H9 (cell line): ENCODE measurements around the gene MMD2. TPM values are rescaled to one million over a fixed set of nuclear protein-coding genes. Genes with fewer than 3 reads are reported as not detected.

ENCODE experiments used
- DNase-seq: peaks from one replicate; pipeline ENCODE4 v3.0.0-alpha.2; 2017
- H2AFZ ChIP-seq: one replicate; pipeline ENCODE4 v1.6.1; 2013; ENCODE audit warnings: mild to moderate bottlenecking, low read length, control low read depth, moderate library complexity
- H2AK5ac ChIP-seq: 2 replicates; pipeline ENCODE4 v1.6.1; 2013; ENCODE audit warnings: low read length, control low read depth, mixed read lengths; ENCODE audit not compliant: insufficient read length
- H2BK120ac ChIP-seq: one replicate; pipeline ENCODE4 v1.6.1; 2013; ENCODE audit warnings: low read depth, mild to moderate bottlenecking, low read length, control low read depth, inconsistent platforms; ENCODE audit not compliant: poor library complexity, severe bottlenecking
- H2BK12ac ChIP-seq: 2 replicates; pipeline ENCODE4 v1.6.1; 2013; ENCODE audit warnings: low read length, control low read depth, mixed read lengths, low read depth; ENCODE audit not compliant: insufficient read length
- H2BK15ac ChIP-seq: 2 replicates; pipeline ENCODE4 v1.6.1; 2013; ENCODE audit warnings: low read depth, low read length, control low read depth
- H2BK20ac ChIP-seq: one replicate; pipeline ENCODE4 v1.6.1; 2013; ENCODE audit warnings: low read depth, mild to moderate bottlenecking, low read length, control low read depth, inconsistent platforms; ENCODE audit not compliant: poor library complexity, severe bottlenecking
- H2BK5ac ChIP-seq: 2 replicates; pipeline ENCODE4 v1.6.1; 2013; ENCODE audit warnings: low read length, control low read depth, mixed read lengths; ENCODE audit not compliant: insufficient read length
- H3K14ac ChIP-seq: 2 replicates; pipeline ENCODE4 v1.6.1; 2013; ENCODE audit warnings: low read length, control low read depth; ENCODE audit not compliant: insufficient read depth
- H3K18ac ChIP-seq: 2 replicates; pipeline ENCODE4 v1.6.1; 2013; ENCODE audit warnings: low read depth, mild to moderate bottlenecking, mixed read lengths, low read length, control low read depth; ENCODE audit not compliant: insufficient read length
- H3K23ac ChIP-seq: 2 replicates; pipeline ENCODE4 v1.6.1; 2013; ENCODE audit warnings: low read length, control low read depth, mixed read lengths, low read depth; ENCODE audit not compliant: insufficient read length
- H3K23me2 ChIP-seq: 2 replicates; pipeline ENCODE4 v1.6.1; 2013; ENCODE audit warnings: low read depth, mild to moderate bottlenecking, mixed read lengths, low read length, control low read depth; ENCODE audit not compliant: insufficient read length, poor library complexity, severe bottlenecking
- H3K27ac ChIP-seq: 2 replicates; pipeline ENCODE4 v1.5.1; 2013; ENCODE audit warnings: low read length, control low read depth, mixed read lengths, low read depth; ENCODE audit not compliant: insufficient read length
- H3K27me3 ChIP-seq: 2 replicates; pipeline ENCODE4 v1.6.1; 2013; ENCODE audit warnings: low read length, control low read depth, inconsistent platforms; ENCODE audit not compliant: insufficient read depth
- H3K4ac ChIP-seq: 2 replicates; pipeline ENCODE4 v1.6.1; 2013; ENCODE audit warnings: low read depth, mild to moderate bottlenecking, control low read depth, inconsistent platforms, low read length, moderate library complexity
- H3K4me1 ChIP-seq: 2 replicates; pipeline ENCODE4 v1.6.1; 2013; ENCODE audit warnings: low read length, control low read depth, inconsistent platforms; ENCODE audit not compliant: insufficient read depth
- H3K4me2 ChIP-seq: 2 replicates; pipeline ENCODE4 v1.6.1; 2013; ENCODE audit warnings: low read length, control low read depth, mixed read lengths; ENCODE audit not compliant: insufficient read length, insufficient read depth
- H3K56ac ChIP-seq: 2 replicates; pipeline ENCODE4 v1.6.1; 2013; ENCODE audit warnings: low read depth, mild to moderate bottlenecking, mixed read lengths, low read length, control low read depth; ENCODE audit not compliant: insufficient read length
- H3K79me1 ChIP-seq: 2 replicates; pipeline ENCODE4 v1.6.1; 2013; ENCODE audit warnings: low read depth, mild to moderate bottlenecking, moderate library complexity, low read length, control low read depth, inconsistent platforms; ENCODE audit not compliant: insufficient read depth, poor library complexity, severe bottlenecking
- H3K79me2 ChIP-seq: 2 replicates; pipeline ENCODE4 v1.6.1; 2013; ENCODE audit warnings: low read length, control low read depth, inconsistent platforms; ENCODE audit not compliant: insufficient read depth
- H3K9ac ChIP-seq: 2 replicates; pipeline ENCODE4 v1.6.1; 2013; ENCODE audit warnings: low read length, control low read depth, mixed read lengths; ENCODE audit not compliant: insufficient read length; ENCODE audit errors: extremely low read depth
- H3K9me3 ChIP-seq: one replicate; pipeline ENCODE4 v1.6.1; 2013; ENCODE audit warnings: low read depth, low read length, inconsistent platforms; ENCODE audit not compliant: control insufficient read depth
- H3T11ph ChIP-seq: one replicate; pipeline ENCODE4 v1.6.1; 2013; ENCODE audit warnings: mild to moderate bottlenecking, low read length, control low read depth, inconsistent platforms
- H4K20me1 ChIP-seq: one replicate; pipeline ENCODE4 v1.6.1; 2013; ENCODE audit not compliant: control insufficient read depth, insufficient read length, insufficient read depth
- H4K5ac ChIP-seq: 2 replicates; pipeline ENCODE4 v1.6.1; 2013; ENCODE audit warnings: low read depth, mild to moderate bottlenecking, mixed read lengths, low read length, control low read depth; ENCODE audit not compliant: insufficient read length
- H4K8ac ChIP-seq: replicated peaks from 2 replicates; pipeline ENCODE4 v1.6.1; 2013; ENCODE audit warnings: low read length, control low read depth, mixed read lengths, low read depth; ENCODE audit not compliant: insufficient read length
- H4K91ac ChIP-seq: 2 replicates; pipeline ENCODE4 v1.6.1; 2013; ENCODE audit warnings: low read depth, mild to moderate bottlenecking, moderate library complexity, mixed read lengths, low read length, control low read depth; ENCODE audit not compliant: insufficient read length
- H3K27ac Mint-ChIP-seq, 3 experiments: 2 replicates in 2 of 3; 3 replicates in 1 of 3; pipeline ENCODE4 v1.8.0; 2020 to 2021; ENCODE audit warnings: mixed read lengths in 3 of 3, mild to moderate bottlenecking in 1 of 3, moderate library complexity in 1 of 3
- H3K27me3 Mint-ChIP-seq: 2 replicates; pipeline ENCODE4 v1.8.0; 2021; ENCODE audit warnings: low read depth, mild to moderate bottlenecking, moderate library complexity, mixed read lengths
- H3K36me3 Mint-ChIP-seq, 3 experiments: 2 replicates in 2 of 3; 3 replicates in 1 of 3; pipeline ENCODE4 v1.8.0; 2020 to 2021; ENCODE audit warnings: low read depth in 3 of 3, mixed read lengths in 3 of 3; ENCODE audit not compliant: insufficient read depth in 1 of 3
- H3K4me1 Mint-ChIP-seq, 2 experiments: 2 replicates each; pipeline ENCODE4 v1.8.0; 2020; ENCODE audit warnings: mixed read lengths in 2 of 2
- H3K4me3 Mint-ChIP-seq, 2 experiments: 2 replicates in 1 of 2; 3 replicates in 1 of 2; pipeline ENCODE4 v1.8.0; 2020 to 2021; ENCODE audit warnings: mild to moderate bottlenecking in 2 of 2, mixed read lengths in 2 of 2, moderate library complexity in 1 of 2
- H3K9me3 Mint-ChIP-seq, 2 experiments: 2 replicates in 1 of 2; 3 replicates in 1 of 2; pipeline ENCODE4 v1.8.0; 2020; ENCODE audit warnings: mild to moderate bottlenecking in 2 of 2, mixed read lengths in 2 of 2, moderate library complexity in 1 of 2
- WGBS: extraction: QIAGEN DNeasy Blood & Tissue Kit; methylation state at CpG from one replicate; pipeline ENCODE4 v1.1.7; 2013; ENCODE audit warnings: missing lambda C conversion rate, low lambda C conversion rate, mixed read lengths; ENCODE audit not compliant: insufficient read length; ENCODE audit errors: extremely low coverage; 5-methylcytosine and 5-hydroxymethylcytosine counted together
- total RNA-seq: library from RNA; stranded (reverse); gene quantifications from 2 replicates; pipeline ENCODE4 v1.2.1, GENCODE V29; 2021
- TF ChIP-seq, protein P1 (sequence below): fragments of 200-600 bp; sonication (generic); conservative IDR thresholded peaks from 3 replicates; pipeline ENCODE4 v1.8.0; 2021; ENCODE audit warnings: antibody characterized with exemption, mild to moderate bottlenecking

The MMD2 gene
- total RNA-seq, 1 experiment from 2014 or later = 0.20 TPM

- Histone ChIP-seq H2AK5ac (no peak overlapping the region), H3K27me3 (no peaks in the 10 kb centered on the region), H2BK5ac (no peak overlapping the region), H3T11ph (no peak overlapping the region), H3K18ac (no peak overlapping the region), H3K79me1 (no peaks in the 10 kb centered on the region), H3K9ac (no peak overlapping the region), H3K23me2 (no peaks in the 10 kb centered on the region), H4K5ac (no peak overlapping the region), H4K8ac (no peak overlapping the region), H3K23ac (no peak overlapping the region), H2BK15ac (no peak overlapping the region), H3K79me2 (no peaks in the 10 kb centered on the region), H3K27ac (no peak overlapping the region), H3K14ac (no peak overlapping the region), H3K4me1 (no peaks in the 10 kb centered on the region), H3K4ac (no peak overlapping the region), H4K20me1 (no peaks in the 10 kb centered on the region), H2BK20ac (no peak overlapping the region), H3K9me3 (no peaks in the 10 kb centered on the region), H2BK12ac (no peak overlapping the region), H4K91ac (no peak overlapping the region), H3K56ac (no peak overlapping the region), H2AFZ (no peak overlapping the region), H3K4me2 (no peak overlapping the region), H2BK120ac (no peak overlapping the region)
- H3K27ac Mint-ChIP-seq = no peak overlapping the region
- peaks cover 6% of the 10 kb centered on the region in 2 experiments; a peak in 4 of 5 replicates for H3K9me3 Mint-ChIP-seq
- H3K27me3 Mint-ChIP-seq = peaks cover 6% of the 10 kb centered on the region
- H3K4me3 Mint-ChIP-seq = no peak overlapping the region
- WGBS = no CpG with 5 or more reads among the region's 9 CpGs
- H3K4me1 Mint-ChIP-seq = peaks cover 3 to 7% of the 10 kb centered on the region in 2 experiments
- H3K36me3 Mint-ChIP-seq = peaks cover 0 to 1% (median 0%) of the 10 kb centered on the region in 3 experiments; a peak in 2 of 7 replicates
- TF ChIP-seq, protein P1, sequence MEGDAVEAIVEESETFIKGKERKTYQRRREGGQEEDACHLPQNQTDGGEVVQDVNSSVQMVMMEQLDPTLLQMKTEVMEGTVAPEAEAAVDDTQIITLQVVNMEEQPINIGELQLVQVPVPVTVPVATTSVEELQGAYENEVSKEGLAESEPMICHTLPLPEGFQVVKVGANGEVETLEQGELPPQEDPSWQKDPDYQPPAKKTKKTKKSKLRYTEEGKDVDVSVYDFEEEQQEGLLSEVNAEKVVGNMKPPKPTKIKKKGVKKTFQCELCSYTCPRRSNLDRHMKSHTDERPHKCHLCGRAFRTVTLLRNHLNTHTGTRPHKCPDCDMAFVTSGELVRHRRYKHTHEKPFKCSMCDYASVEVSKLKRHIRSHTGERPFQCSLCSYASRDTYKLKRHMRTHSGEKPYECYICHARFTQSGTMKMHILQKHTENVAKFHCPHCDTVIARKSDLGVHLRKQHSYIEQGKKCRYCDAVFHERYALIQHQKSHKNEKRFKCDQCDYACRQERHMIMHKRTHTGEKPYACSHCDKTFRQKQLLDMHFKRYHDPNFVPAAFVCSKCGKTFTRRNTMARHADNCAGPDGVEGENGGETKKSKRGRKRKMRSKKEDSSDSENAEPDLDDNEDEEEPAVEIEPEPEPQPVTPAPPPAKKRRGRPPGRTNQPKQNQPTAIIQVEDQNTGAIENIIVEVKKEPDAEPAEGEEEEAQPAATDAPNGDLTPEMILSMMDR = no peak
- no peak for DNase-seq
Observed at GRCh38 chr7:4866528-4867496, 92.2 kb downstream of the MMD2 start.
